ENCODE data around the gene DOP1B. TPM values are rescaled to one million over a fixed set of nuclear protein-coding genes. Genes with fewer than 3 reads are reported as not detected.
"Not testable (repeated sequence)": the region's sequence is repeated elsewhere in the genome, so short reads cannot be mapped to it uniquely, and the experiment has no call there.

DOP1B gene
- total RNA-seq, 6 donors from 2014 or later, result 13.7 to 78.6 (median 23.0) TPM

DNA sequence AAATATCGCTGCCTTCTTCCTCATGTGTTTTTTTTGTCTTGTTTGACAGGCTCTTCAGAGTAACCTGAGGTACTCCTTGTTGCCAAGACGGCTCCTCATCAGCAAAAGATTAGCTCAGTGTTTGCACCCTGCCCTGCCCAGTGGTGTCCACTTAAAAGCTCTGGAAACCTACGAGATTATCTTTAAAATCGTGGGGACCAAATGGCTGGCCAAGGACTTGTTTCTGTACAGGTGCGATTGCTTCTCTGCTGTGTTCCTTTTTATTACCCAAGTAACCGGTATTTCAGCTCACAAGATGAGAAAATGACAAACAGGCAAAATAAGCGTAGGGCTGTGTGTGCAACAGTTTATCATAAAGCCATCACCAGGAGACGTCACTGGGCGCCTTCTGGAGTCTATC is 42.4 kb downstream of the DOP1B start:
- Histone ChIP-seq H3K27me3 (no peaks in the 10 kb centered on the region), H3K27ac (no peak overlapping the region), H3K4me3 (no peak overlapping the region), H3K36me3 (peaks cover 0 to 5% (median 0%) of the 10 kb centered on the region in 4 donors), H3K9me3 (no peaks in the 10 kb centered on the region), H3K4me1 (peaks cover 0 to 7% (median 0%) of the 10 kb centered on the region in 4 donors)
- no peak for ATAC-seq (ENCODE audit: low FRiP score in 2 of 2)
- TF ChIP-seq CTCF (IDR thresholded peaks at IDR 0.05) (no peak), POLR2AphosphoS5 (IDR thresholded peaks at IDR 0.05) (no peak), EP300 (IDR thresholded peaks at IDR 0.05) (no peak), POLR2A (IDR thresholded peaks at IDR 0.05) (no peak)
- 68 to 82% methylated on average over 9 of the region's 9 CpGs for WGBS, 2 donors
- DNase-seq, result no peak

- ATAC-seq (ENCODE audit: low FRiP score in 2 of 2); H3K9me3 ChIP-seq; H3K27ac ChIP-seq; H3K4me3 ChIP-seq; DNase-seq; H3K36me3 ChIP-seq; H3K27me3 ChIP-seq; H3K4me1 ChIP-seq: not testable (repeated sequence)
- 84 to 91% methylated on average over 5 of the region's 5 CpGs for WGBS, 2 donors
These were observed 43.0 kb downstream of the DOP1B start for GRCh38 chr21:36199575-36199974.

DNA sequence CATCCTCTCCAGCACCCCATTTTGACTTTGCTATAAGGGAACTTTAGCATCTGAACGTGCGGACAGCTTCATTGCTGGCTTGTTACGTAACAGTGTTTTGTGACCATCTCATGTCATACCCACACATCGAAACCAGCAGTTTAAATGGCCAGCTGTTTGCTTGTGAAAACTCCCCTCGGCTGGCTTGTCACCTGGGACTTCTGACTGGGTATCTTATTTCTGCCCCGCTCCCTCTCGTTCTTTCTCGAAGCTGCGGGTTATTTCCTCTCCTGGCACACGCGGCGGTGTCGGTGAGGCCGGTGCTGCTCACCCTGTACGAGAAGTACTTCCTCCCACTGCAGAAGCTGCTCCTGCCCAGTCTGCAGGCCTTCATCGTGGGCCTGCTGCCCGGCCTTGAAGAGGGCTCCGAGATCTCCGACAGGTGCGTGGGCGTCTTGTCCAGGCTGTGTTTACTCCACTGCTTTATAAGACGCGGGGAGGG is 43.5 kb downstream of the DOP1B start:
- no peaks in the 10 kb centered on the region for H3K4me1 ChIP-seq
- no peak overlapping the region for H3K27ac ChIP-seq
- ATAC-seq (ENCODE audit: low FRiP score in 2 of 2), result no peak
- H3K27me3 ChIP-seq, result no peaks in the 10 kb centered on the region
- TF ChIP-seq POLR2AphosphoS5 (IDR thresholded peaks at IDR 0.05), result no peak
- no peak for TF ChIP-seq POLR2A (IDR thresholded peaks at IDR 0.05)
- TF ChIP-seq CTCF (IDR thresholded peaks at IDR 0.05), result no peak
- TF ChIP-seq EP300 (IDR thresholded peaks at IDR 0.05), result no peak
- WGBS, 2 donors, result 88 to 89% methylated on average over 23 of the region's 23 CpGs
- peaks cover 0 to 5% (median 0%) of the 10 kb centered on the region in 4 donors for H3K36me3 ChIP-seq
- no peak overlapping the region for H3K4me3 ChIP-seq
- no peaks in the 10 kb centered on the region for H3K9me3 ChIP-seq
- DNase-seq, result peak; percentile 38 to 62

DNA sequence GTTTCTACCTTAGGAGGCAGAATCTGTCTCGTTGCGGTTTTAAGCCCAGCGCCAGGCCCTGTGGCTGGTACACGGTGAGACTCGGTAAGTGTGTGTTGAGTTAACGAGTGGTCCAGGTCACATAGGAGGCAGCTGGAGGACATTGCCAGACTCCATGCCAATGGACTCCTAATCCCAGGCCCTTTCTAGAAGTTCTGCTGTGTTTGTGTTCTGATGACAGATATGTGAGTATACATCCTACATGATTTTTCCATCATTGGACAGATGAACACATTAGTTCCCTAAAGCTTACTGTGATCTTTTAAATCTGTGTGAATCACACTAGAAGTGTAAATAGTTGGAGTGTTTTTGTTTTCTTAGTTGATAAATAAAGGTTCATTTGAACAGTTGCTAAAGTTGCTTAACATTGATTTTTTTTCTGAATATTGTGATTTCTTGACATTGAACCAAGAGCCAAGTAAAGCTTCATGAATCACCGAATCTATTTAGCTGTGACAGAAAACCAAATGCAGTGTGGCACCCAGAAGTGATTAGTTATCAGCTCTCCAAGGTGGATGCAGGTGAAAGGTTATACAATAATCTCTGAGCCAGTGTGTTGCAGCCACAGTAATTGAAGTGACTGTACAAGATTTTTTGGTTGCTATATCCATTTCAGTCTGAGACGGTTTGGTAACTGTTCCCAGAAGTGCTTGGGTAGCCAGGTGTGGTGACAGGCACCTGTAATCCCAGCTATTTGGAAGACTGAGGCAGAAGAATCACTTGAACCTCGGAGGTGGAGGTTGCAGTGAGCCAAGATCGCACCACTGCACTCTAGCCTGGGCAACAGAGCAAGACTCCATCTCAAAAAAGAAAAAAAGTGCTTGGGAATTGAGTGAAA is 46.3 kb downstream of the DOP1B start:
- Histone ChIP-seq H3K27me3 (no peaks in the 10 kb centered on the region), H3K27ac (no peak overlapping the region), H3K4me3 (no peak overlapping the region), H3K9me3 (no peaks in the 10 kb centered on the region), H3K4me1 (no peaks in the 10 kb centered on the region), H3K36me3 (peaks cover 0 to 5% (median 0%) of the 10 kb centered on the region in 4 donors)
- no peak for DNase-seq
- TF ChIP-seq POLR2A (IDR thresholded peaks at IDR 0.05) (no peak), EP300 (IDR thresholded peaks at IDR 0.05) (no peak), POLR2AphosphoS5 (IDR thresholded peaks at IDR 0.05) (no peak), CTCF (IDR thresholded peaks at IDR 0.05) (no peak)
- WGBS, 2 donors, result 89 to 96% methylated on average over 10 of the region's 10 CpGs
- no peak for ATAC-seq (ENCODE audit: low FRiP score in 2 of 2)

GRCh38 chr21:36203603-36203889 is 46.9 kb downstream of the DOP1B start:
- ATAC-seq (ENCODE audit: low FRiP score in 2 of 2), result peak in 1 of 2 donors; percentile 73
- H3K27ac ChIP-seq, result no peak overlapping the region
- peaks cover 0 to 5% (median 0%) of the 10 kb centered on the region in 4 donors for H3K36me3 ChIP-seq
- no peak for TF ChIP-seq POLR2A (IDR thresholded peaks at IDR 0.05)
- no peak for TF ChIP-seq EP300 (IDR thresholded peaks at IDR 0.05)
- TF ChIP-seq CTCF (IDR thresholded peaks at IDR 0.05), result no peak
- TF ChIP-seq POLR2AphosphoS5 (IDR thresholded peaks at IDR 0.05), result no peak
- no peaks in the 10 kb centered on the region for H3K27me3 ChIP-seq
- 39 to 41% methylated on average over 1 of the region's 1 CpG for WGBS, 2 donors
- no peaks in the 10 kb centered on the region for H3K4me1 ChIP-seq
- H3K9me3 ChIP-seq, result no peaks in the 10 kb centered on the region
- DNase-seq, result no peak
- no peak overlapping the region for H3K4me3 ChIP-seq
